ENCODE data around the gene KDM3B. TPM values are rescaled to one million over a fixed set of nuclear protein-coding genes. Genes with fewer than 3 reads are reported as not detected.

The KDM3B gene
- total RNA-seq, 1 donor from 2014 or later, result 75.2 TPM

- H3K27me3 ChIP-seq (ENCODE audit: control insufficient read depth in 3 of 3, insufficient read depth in 3 of 3, low read length in 3 of 3), result peaks cover 0 to 7% (median 3%) of the 10 kb centered on the region in 3 donors
- H3K4me3 ChIP-seq (ENCODE audit: low read length in 3 of 3), result peak overlapping the region; percentile 87 to 93 (median 90)
- peak overlapping the region; percentile 98 for H3K27ac ChIP-seq (ENCODE audit: low read depth, low read length)
- peak overlapping the region; percentile 92 to 99 (median 92) for H3K9ac ChIP-seq (ENCODE audit: low read depth in 1 of 3, low read length in 3 of 3)
- H3K4me1 ChIP-seq (ENCODE audit: control insufficient read depth in 3 of 3, insufficient read depth in 3 of 3, low read length in 3 of 3), result peaks cover 37 to 50% (median 41%) of the 10 kb centered on the region in 3 donors
- peaks cover 7 to 11% (median 11%) of the 10 kb centered on the region in 3 donors for H3K36me3 ChIP-seq (ENCODE audit: control insufficient read depth in 3 of 3, insufficient read depth in 3 of 3, low read length in 3 of 3)
- H3K9me3 ChIP-seq (ENCODE audit: control insufficient read depth in 3 of 3, low read length in 3 of 3), result no peaks in the 10 kb centered on the region
These were observed 112.1 kb downstream of the KDM3B start for GRCh38 chr5:138464388-138465260.

- H3K9me3 ChIP-seq (ENCODE audit: control insufficient read depth in 3 of 3, low read length in 3 of 3), result no peaks in the 10 kb centered on the region
- H3K4me3 ChIP-seq (ENCODE audit: low read length in 3 of 3), result peak within 1 kb of the TSS; percentile 87 to 93 (median 90)
- peaks cover 7 to 11% (median 11%) of the 10 kb centered on the region in 3 donors for H3K36me3 ChIP-seq (ENCODE audit: control insufficient read depth in 3 of 3, insufficient read depth in 3 of 3, low read length in 3 of 3)
- peaks cover 0 to 7% (median 3%) of the 10 kb centered on the region in 3 donors for H3K27me3 ChIP-seq (ENCODE audit: control insufficient read depth in 3 of 3, insufficient read depth in 3 of 3, low read length in 3 of 3)
- peak within 1 kb of the TSS; percentile 98 for H3K27ac ChIP-seq (ENCODE audit: low read depth, low read length)
- H3K9ac ChIP-seq (ENCODE audit: low read depth in 1 of 3, low read length in 3 of 3), result peak within 1 kb of the TSS; percentile 92 to 99 (median 92)
- H3K4me1 ChIP-seq (ENCODE audit: control insufficient read depth in 3 of 3, insufficient read depth in 3 of 3, low read length in 3 of 3), result peaks cover 37 to 50% (median 44%) of the 10 kb centered on the region in 3 donors
These were observed 113.0 kb downstream of the KDM3B start, which contains the start of gene EGR1 for GRCh38 chr5:138465261-138466124. Gene EGR1 (plus strand): TSS chr5:138465479. CDS start chr5:138465762, 283 bp downstream.

GRCh38 chr5:138466125-138466899, 113.8 kb downstream of the KDM3B start:
- peaks cover 0 to 7% (median 3%) of the 10 kb centered on the region in 3 donors for H3K27me3 ChIP-seq (ENCODE audit: control insufficient read depth in 3 of 3, insufficient read depth in 3 of 3, low read length in 3 of 3)
- H3K4me1 ChIP-seq (ENCODE audit: control insufficient read depth in 3 of 3, insufficient read depth in 3 of 3, low read length in 3 of 3), result peaks cover 31 to 42% (median 41%) of the 10 kb centered on the region in 3 donors
- H3K9ac ChIP-seq (ENCODE audit: low read depth in 1 of 3, low read length in 3 of 3), result peak overlapping the region; percentile 72 to 92 (median 78)
- H3K4me3 ChIP-seq (ENCODE audit: low read length in 3 of 3), result peak overlapping the region; percentile 86 to 93 (median 90)
- no peaks in the 10 kb centered on the region for H3K9me3 ChIP-seq (ENCODE audit: control insufficient read depth in 3 of 3, low read length in 3 of 3)
- H3K27ac ChIP-seq (ENCODE audit: low read depth, low read length), result peak overlapping the region; percentile 14
- peaks cover 7 to 11% (median 11%) of the 10 kb centered on the region in 3 donors for H3K36me3 ChIP-seq (ENCODE audit: control insufficient read depth in 3 of 3, insufficient read depth in 3 of 3, low read length in 3 of 3)

GRCh38 chr5:138466900-138467710, 114.6 kb downstream of the KDM3B start:
- peaks cover 7 to 11% (median 11%) of the 10 kb centered on the region in 3 donors for H3K36me3 ChIP-seq (ENCODE audit: control insufficient read depth in 3 of 3, insufficient read depth in 3 of 3, low read length in 3 of 3)
- no peaks in the 10 kb centered on the region for H3K9me3 ChIP-seq (ENCODE audit: control insufficient read depth in 3 of 3, low read length in 3 of 3)
- peak overlapping the region; percentile 14 for H3K27ac ChIP-seq (ENCODE audit: low read depth, low read length)
- peaks cover 28 to 37% (median 36%) of the 10 kb centered on the region in 3 donors for H3K4me1 ChIP-seq (ENCODE audit: control insufficient read depth in 3 of 3, insufficient read depth in 3 of 3, low read length in 3 of 3)
- H3K9ac ChIP-seq (ENCODE audit: low read depth in 1 of 3, low read length in 3 of 3), result peak overlapping the region in 2 of 3 donors; percentile 78 to 92
- peak overlapping the region; percentile 86 to 93 (median 90) for H3K4me3 ChIP-seq (ENCODE audit: low read length in 3 of 3)
- H3K27me3 ChIP-seq (ENCODE audit: control insufficient read depth in 3 of 3, insufficient read depth in 3 of 3, low read length in 3 of 3), result peaks cover 0 to 7% (median 3%) of the 10 kb centered on the region in 3 donors

- peak overlapping the region; percentile 54 to 93 (median 86) for H3K4me3 ChIP-seq (ENCODE audit: low read length in 3 of 3)
These were observed 115.2 kb downstream of the KDM3B start for GRCh38 chr5:138467711-138468132.

GRCh38 chr5:138468133-138468965, 115.9 kb downstream of the KDM3B start:
- peaks cover 0 to 7% (median 3%) of the 10 kb centered on the region in 3 donors for H3K27me3 ChIP-seq (ENCODE audit: control insufficient read depth in 3 of 3, insufficient read depth in 3 of 3, low read length in 3 of 3)
- H3K27ac ChIP-seq (ENCODE audit: low read depth, low read length), result no peak overlapping the region
- peaks cover 7 to 11% (median 11%) of the 10 kb centered on the region in 3 donors for H3K36me3 ChIP-seq (ENCODE audit: control insufficient read depth in 3 of 3, insufficient read depth in 3 of 3, low read length in 3 of 3)
- H3K9ac ChIP-seq (ENCODE audit: low read depth in 1 of 3, low read length in 3 of 3), result no peak overlapping the region
- peaks cover 26 to 35% (median 34%) of the 10 kb centered on the region in 3 donors for H3K4me1 ChIP-seq (ENCODE audit: control insufficient read depth in 3 of 3, insufficient read depth in 3 of 3, low read length in 3 of 3)
- H3K4me3 ChIP-seq (ENCODE audit: low read length in 3 of 3), result peak overlapping the region in 2 of 3 donors; percentile 86 to 93
- no peaks in the 10 kb centered on the region for H3K9me3 ChIP-seq (ENCODE audit: control insufficient read depth in 3 of 3, low read length in 3 of 3)

More at GRCh38 chr5:138467711-138468132, 115.2 kb downstream of the KDM3B start:
- Histone ChIP-seq H3K27me3 (ENCODE audit: control insufficient read depth in 3 of 3, insufficient read depth in 3 of 3, low read length in 3 of 3) (peaks cover 0 to 7% (median 3%) of the 10 kb centered on the region in 3 donors), H3K9me3 (ENCODE audit: control insufficient read depth in 3 of 3, low read length in 3 of 3) (no peaks in the 10 kb centered on the region), H3K27ac (ENCODE audit: low read depth, low read length) (no peak overlapping the region), H3K4me1 (ENCODE audit: control insufficient read depth in 3 of 3, insufficient read depth in 3 of 3, low read length in 3 of 3) (peaks cover 28 to 37% (median 36%) of the 10 kb centered on the region in 3 donors), H3K9ac (ENCODE audit: low read depth in 1 of 3, low read length in 3 of 3) (peak overlapping the region in 1 of 3 donors; percentile 16), H3K36me3 (ENCODE audit: control insufficient read depth in 3 of 3, insufficient read depth in 3 of 3, low read length in 3 of 3) (peaks cover 7 to 11% (median 11%) of the 10 kb centered on the region in 3 donors)

- no peak overlapping the region for H3K4me3 ChIP-seq (ENCODE audit: low read length in 3 of 3)
These were observed 116.6 kb downstream of the KDM3B start for GRCh38 chr5:138468966-138469539.

More at GRCh38 chr5:138468966-138469539, 116.6 kb downstream of the KDM3B start:
- Histone ChIP-seq H3K9ac (ENCODE audit: low read depth in 1 of 3, low read length in 3 of 3) (no peak overlapping the region), H3K9me3 (ENCODE audit: control insufficient read depth in 3 of 3, low read length in 3 of 3) (no peaks in the 10 kb centered on the region), H3K4me1 (ENCODE audit: control insufficient read depth in 3 of 3, insufficient read depth in 3 of 3, low read length in 3 of 3) (peaks cover 25 to 31% (median 29%) of the 10 kb centered on the region in 3 donors), H3K36me3 (ENCODE audit: control insufficient read depth in 3 of 3, insufficient read depth in 3 of 3, low read length in 3 of 3) (peaks cover 7 to 11% (median 11%) of the 10 kb centered on the region in 3 donors), H3K27ac (ENCODE audit: low read depth, low read length) (no peak overlapping the region), H3K27me3 (ENCODE audit: control insufficient read depth in 3 of 3, insufficient read depth in 3 of 3, low read length in 3 of 3) (peaks cover 0 to 7% (median 3%) of the 10 kb centered on the region in 3 donors)
